Common myeloid progenitor, CD34-positive (primary cell): Measurements from ENCODE around the gene ZSCAN32.

Source experiments
- CTCF ChIA-PET: fragments of 350-600 bp; sonication (Branson Sonifier 250); formaldehyde crosslinking; loops from one replicate; lab custom pipeline; 2021; ENCODE audit warnings: antibody characterized with exemption; lab: Charles Lee
- POLR2A ChIA-PET: fragments of 350-600 bp; sonication (Branson Sonifier 250); formaldehyde crosslinking; loops from one replicate; lab custom pipeline; 2021; ENCODE audit warnings: antibody characterized with exemption; lab: Charles Lee
- DNase-seq, 3 donors: peaks; one replicate each; pipeline versions ENCODE4 v3.0.0 to v3.0.0-alpha.2; 2013
- H3K27ac ChIP-seq, 2 experiments: 1 replicate in 1 of 2; 2 replicates in 1 of 2; pipeline ENCODE4 v1.7.0; 2013; ENCODE audit warnings: inconsistent platforms in 2 of 2, low read length in 2 of 2, mild to moderate bottlenecking in 2 of 2, low read depth in 1 of 2, moderate library complexity in 1 of 2; ENCODE audit not compliant: severe bottlenecking in 2 of 2, insufficient read depth in 1 of 2, poor library complexity in 1 of 2
- H3K27me3 ChIP-seq, 5 experiments: replicated peaks in 2 of 5; 1 replicate in 3 of 5; 2 replicates in 2 of 5; pipeline versions ENCODE4 v1.6.1 to v1.7.0; 2013; ENCODE audit warnings: low read length in 4 of 5, mild to moderate bottlenecking in 2 of 5, moderate library complexity in 2 of 5, inconsistent platforms in 1 of 5; ENCODE audit not compliant: insufficient read depth in 5 of 5, control insufficient read depth in 4 of 5
- H3K36me3 ChIP-seq, 4 experiments: 1 replicate in 2 of 4; 2 replicates in 2 of 4; pipeline versions ENCODE4 v1.6.1 to v1.7.0; 2013; ENCODE audit warnings: low read length in 3 of 4, control low read depth in 1 of 4, mild to moderate bottlenecking in 1 of 4; ENCODE audit not compliant: control insufficient read depth in 4 of 4, insufficient read depth in 4 of 4
- H3K4me1 ChIP-seq, 4 experiments: 1 replicate in 3 of 4; 2 replicates in 1 of 4; pipeline versions ENCODE4 v1.6.1 to v1.7.1; 2013; ENCODE audit warnings: low read length in 3 of 4, mild to moderate bottlenecking in 3 of 4, control low read depth in 1 of 4, inconsistent platforms in 1 of 4, moderate library complexity in 1 of 4; ENCODE audit not compliant: control insufficient read depth in 4 of 4, insufficient read depth in 4 of 4; ENCODE audit errors: control extremely low read depth in 1 of 4
- H3K4me3 ChIP-seq, 7 experiments: 1 replicate in 4 of 7; 2 replicates in 3 of 7; pipeline versions ENCODE4 v1.5.1 to v1.7.0; 2013; ENCODE audit warnings: mild to moderate bottlenecking in 7 of 7, low read length in 6 of 7, moderate library complexity in 6 of 7, inconsistent platforms in 2 of 7, low read depth in 2 of 7, control low read depth in 1 of 7; ENCODE audit not compliant: insufficient read depth in 4 of 7, control insufficient read depth in 1 of 7; ENCODE audit errors: extremely low read depth in 1 of 7
- H3K9me3 ChIP-seq, 5 experiments: 1 replicate in 4 of 5; 2 replicates in 1 of 5; pipeline versions ENCODE4 v1.6.1 to v1.7.1; 2013; ENCODE audit warnings: low read length in 4 of 5, mild to moderate bottlenecking in 2 of 5, inconsistent platforms in 1 of 5, low read depth in 1 of 5, moderate library complexity in 1 of 5; ENCODE audit not compliant: control insufficient read depth in 4 of 5, insufficient read depth in 2 of 5; ENCODE audit errors: control extremely low read depth in 1 of 5
- WGBS: methylation state at CpG from one replicate; pipeline ENCODE4 v1.1.5; 2013; ENCODE audit not compliant: insufficient coverage; 5-methylcytosine and 5-hydroxymethylcytosine counted together

ZSCAN32 gene

DNA sequence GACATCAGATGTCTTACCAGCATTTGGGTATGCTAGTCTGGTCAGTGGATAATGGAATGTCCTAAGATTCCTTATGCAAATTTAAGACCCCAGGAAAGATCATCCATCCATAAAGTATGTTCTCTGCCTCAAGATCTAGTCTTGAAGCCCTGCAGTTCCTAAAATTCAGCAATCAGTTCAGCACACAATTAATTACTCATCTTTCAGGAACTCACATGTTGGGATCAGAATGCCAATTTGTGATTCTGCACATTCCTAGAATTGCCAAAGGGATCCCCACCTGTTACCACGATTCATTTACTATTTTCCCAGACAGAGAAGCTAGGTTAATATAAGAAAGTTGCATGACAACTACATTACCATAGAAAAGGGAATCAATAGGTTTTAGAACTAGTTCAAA lies 41.9 kb downstream of the ZSCAN32 start:
- WGBS = no CpG with 5 or more reads among the region's 1 CpG
- CTCF ChIA-PET = no interaction called here
- POLR2A ChIA-PET = no interaction called here
- no peak for DNase-seq
- H3K4me3 ChIP-seq = no peak overlapping the region
- no peaks in the 10 kb centered on the region for H3K4me1 ChIP-seq
- H3K36me3 ChIP-seq = no peaks in the 10 kb centered on the region
- H3K27ac ChIP-seq = no peak overlapping the region
- H3K9me3 ChIP-seq = peaks cover 2 to 34% (median 10%) of the 10 kb centered on the region in 5 experiments
- H3K27me3 ChIP-seq = peaks cover 0 to 6% (median 0%) of the 10 kb centered on the region in 5 experiments

DNA sequence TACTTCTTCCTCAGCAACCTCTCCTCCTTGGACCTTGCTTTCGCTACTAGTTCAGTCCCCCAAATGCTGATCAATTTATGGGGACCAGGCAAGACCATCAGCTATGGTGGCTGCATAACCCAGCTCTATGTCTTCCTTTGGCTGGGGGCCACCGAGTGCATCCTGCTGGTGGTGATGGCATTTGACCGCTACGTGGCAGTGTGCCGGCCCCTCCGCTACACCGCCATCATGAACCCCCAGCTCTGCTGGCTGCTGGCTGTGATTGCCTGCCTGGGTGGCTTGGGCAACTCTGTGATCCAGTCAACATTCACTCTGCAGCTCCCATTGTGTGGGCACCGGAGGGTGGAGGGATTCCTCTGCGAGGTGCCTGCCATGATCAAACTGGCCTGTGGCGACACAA lies 44.7 kb downstream of the ZSCAN32 start:
- Histone ChIP-seq H3K27ac (no peak overlapping the region), H3K36me3 (no peaks in the 10 kb centered on the region), H3K27me3 (peaks cover 0 to 2% (median 0%) of the 10 kb centered on the region in 5 experiments), H3K9me3 (peaks cover 0 to 19% (median 10%) of the 10 kb centered on the region in 5 experiments), H3K4me1 (no peaks in the 10 kb centered on the region), H3K4me3 (no peak overlapping the region)
- ChIA-PET POLR2A (no interaction called here), CTCF (no interaction called here)
- no peak for DNase-seq
- WGBS = 85% methylated on average over 9 of the region's 10 CpGs

DNA sequence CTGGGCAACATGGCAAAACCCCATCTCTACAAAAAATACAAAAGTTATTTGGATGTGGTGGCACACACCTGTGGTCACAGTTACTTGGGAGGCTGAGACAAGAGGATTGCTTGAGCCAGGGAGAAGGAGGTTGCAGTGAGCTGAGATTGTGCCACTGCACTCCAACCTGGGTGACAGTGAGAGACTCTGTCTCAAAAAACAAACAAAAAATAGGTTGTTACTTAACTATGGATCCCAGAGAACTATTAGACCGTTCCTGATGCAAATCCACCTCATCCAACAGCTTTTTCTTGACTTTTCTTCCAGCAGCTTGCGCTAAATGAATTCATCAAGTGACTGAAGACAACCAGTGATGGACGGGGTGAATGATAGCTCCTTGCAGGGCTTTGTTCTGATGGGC lies 45.2 kb downstream of the ZSCAN32 start, which contains the start of gene OR2C1:
OR2C1 (plus strand) TSS at position 301 of the 400 bp plus-strand sequence; CDS start at position 353, 52 bp downstream.
- Histone ChIP-seq H3K4me1 (no peaks in the 10 kb centered on the region), H3K36me3 (no peaks in the 10 kb centered on the region), H3K9me3 (peaks cover 0 to 16% (median 10%) of the 10 kb centered on the region in 5 experiments), H3K27me3 (no peaks in the 10 kb centered on the region), H3K27ac (no peak within 1 kb of the TSS), H3K4me3 (no peak within 1 kb of the TSS)
- ChIA-PET POLR2A (no interaction called here), CTCF (no interaction called here)
- 82% methylated on average over 3 of the region's 3 CpGs for WGBS
- DNase-seq = no peak

DNA sequence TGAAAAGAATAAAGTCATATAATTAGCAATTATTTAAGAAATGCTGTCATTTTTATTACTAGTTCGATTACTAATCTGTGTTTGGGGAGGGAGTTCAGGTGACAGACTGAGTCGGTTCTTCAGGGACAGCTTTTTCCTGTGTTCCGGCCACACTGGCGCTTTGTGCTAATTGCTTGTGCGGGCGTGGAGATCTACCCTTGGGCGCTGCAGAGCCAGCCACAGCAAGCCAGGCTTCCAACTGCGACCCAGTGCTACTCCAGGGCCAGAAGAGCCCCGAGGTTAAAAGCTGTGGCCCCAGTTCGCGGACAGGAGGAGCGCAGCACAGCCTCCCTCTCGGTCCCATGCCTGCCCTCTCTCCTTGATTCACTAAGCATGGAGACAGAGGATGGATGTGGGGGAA lies 51.6 kb downstream of the ZSCAN32 start:
- peaks cover 0 to 6% (median 3%) of the 10 kb centered on the region in 4 experiments for H3K4me1 ChIP-seq
- CTCF ChIA-PET = no interaction called here
- no peak overlapping the region for H3K4me3 ChIP-seq
- WGBS = 68% methylated on average over 9 of the region's 13 CpGs
- DNase-seq = no peak
- H3K27me3 ChIP-seq = no peaks in the 10 kb centered on the region
- no peaks in the 10 kb centered on the region for H3K36me3 ChIP-seq
- H3K27ac ChIP-seq = no peak overlapping the region
- H3K9me3 ChIP-seq = no peaks in the 10 kb centered on the region
- POLR2A ChIA-PET = no interaction called here

DNA sequence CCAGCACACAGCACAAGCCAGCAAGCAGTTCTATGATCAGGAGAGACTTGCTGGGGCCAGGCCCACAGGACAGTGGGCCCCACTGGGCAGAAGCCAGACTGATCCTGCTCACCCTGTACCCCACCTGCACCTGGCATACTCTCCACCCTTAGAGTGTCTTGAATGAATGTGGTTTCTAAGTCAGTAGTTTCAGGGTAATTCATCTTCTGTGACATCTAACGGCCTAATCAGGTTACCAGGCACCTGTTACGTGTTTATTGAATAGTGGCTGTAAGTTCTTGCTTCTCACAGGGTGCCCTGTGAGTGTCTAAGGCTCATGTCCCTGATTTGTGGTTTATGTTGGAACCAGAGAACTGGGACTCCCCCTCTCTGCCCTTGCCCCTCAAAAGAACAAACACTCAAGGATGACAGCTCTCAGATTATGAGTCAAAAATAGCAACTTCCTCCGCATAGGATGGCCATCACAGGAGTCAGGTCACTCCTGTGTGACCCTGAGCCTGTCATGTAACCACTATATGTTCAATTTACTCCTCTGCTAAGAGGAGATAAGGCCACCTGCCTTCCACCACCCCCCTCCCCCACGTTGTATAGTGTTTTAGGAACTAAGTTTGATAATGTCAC lies 52.1 kb downstream of the ZSCAN32 start:
- no peak overlapping the region for H3K4me3 ChIP-seq
- peaks cover 0 to 6% (median 3%) of the 10 kb centered on the region in 4 experiments for H3K4me1 ChIP-seq
- CTCF ChIA-PET = no interaction called here
- no peaks in the 10 kb centered on the region for H3K36me3 ChIP-seq
- no peaks in the 10 kb centered on the region for H3K27me3 ChIP-seq
- no peak overlapping the region for H3K27ac ChIP-seq
- POLR2A ChIA-PET = no interaction called here
- DNase-seq = peak in 2 of 3 donors; percentile 11 to 68
- WGBS = 23% methylated on average over 3 of the region's 4 CpGs
- H3K9me3 ChIP-seq = no peaks in the 10 kb centered on the region

DNA sequence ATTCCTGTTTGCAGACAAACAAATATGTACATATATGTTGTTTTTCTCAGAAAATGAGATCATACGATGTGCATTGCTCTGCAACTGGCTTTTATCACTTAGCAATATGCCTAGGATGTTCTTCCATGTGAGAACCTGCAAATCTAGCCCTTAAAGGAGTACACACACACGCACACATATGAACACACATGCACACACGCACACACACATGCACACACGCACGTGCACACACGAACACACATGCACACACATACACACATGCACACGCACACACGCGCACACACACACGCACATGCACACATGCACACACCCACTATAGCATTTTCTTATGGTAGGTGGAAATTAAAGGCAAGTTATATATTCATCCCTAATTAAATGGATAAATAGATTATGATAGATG lies 53.2 kb downstream of the ZSCAN32 start:
- WGBS = no CpG with 5 or more reads among the region's 10 CpGs
- ChIA-PET POLR2A (no interaction called here), CTCF (no interaction called here)
- no peak overlapping the region for H3K27ac ChIP-seq
- DNase-seq = no peak
- peaks cover 0 to 6% (median 3%) of the 10 kb centered on the region in 4 experiments for H3K4me1 ChIP-seq
- H3K27me3 ChIP-seq = no peaks in the 10 kb centered on the region
- H3K9me3 ChIP-seq = no peaks in the 10 kb centered on the region
- H3K36me3 ChIP-seq = no peaks in the 10 kb centered on the region
- H3K4me3 ChIP-seq = no peak overlapping the region

DNA sequence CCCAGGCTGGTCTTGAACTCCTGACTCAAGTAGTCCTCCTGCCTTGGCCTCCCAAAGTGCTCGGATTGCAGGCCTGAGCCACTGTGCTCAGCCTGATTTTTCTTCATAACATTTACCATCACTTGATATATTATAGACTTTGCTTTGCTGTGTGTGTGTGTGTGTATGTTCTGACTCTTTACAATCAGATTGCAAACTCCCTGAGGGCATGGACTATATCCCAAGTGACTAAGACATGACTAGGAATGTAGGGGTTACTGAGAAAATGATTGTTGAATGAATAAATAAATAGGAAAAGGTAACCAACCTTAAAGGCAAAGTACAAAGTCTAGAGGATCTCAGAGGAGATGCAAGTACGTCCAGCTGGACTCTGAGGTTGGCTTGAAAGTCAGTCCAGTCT lies 54.8 kb downstream of the ZSCAN32 start:
- peaks cover 0 to 6% (median 3%) of the 10 kb centered on the region in 4 experiments for H3K4me1 ChIP-seq
- 90% methylated on average over 1 of the region's 2 CpGs for WGBS
- no peak overlapping the region for H3K27ac ChIP-seq
- no peaks in the 10 kb centered on the region for H3K27me3 ChIP-seq
- H3K9me3 ChIP-seq = peaks cover 0 to 5% (median 0%) of the 10 kb centered on the region in 5 experiments
- DNase-seq = no peak
- ChIA-PET POLR2A (no interaction called here), CTCF (no interaction called here)
- no peaks in the 10 kb centered on the region for H3K36me3 ChIP-seq
- no peak overlapping the region for H3K4me3 ChIP-seq
